ENCODE results near the gene DPP6.

- TF ChIP-seq PTRF (tag; IDR thresholded peaks at IDR 0.05) (no peak), ARID3A (IDR thresholded peaks at IDR 0.05; ENCODE audit: borderline replicate concordance, low read depth, low read length) (no peak), TAF1 (IDR thresholded peaks at IDR 0.05; ENCODE audit: control insufficient read depth, extremely low read depth, insufficient read depth, low read length, severe bottlenecking) (no peak), ATF2 (CRISPR knock-in tag; IDR thresholded peaks at IDR 0.05) (no peak)
These were observed 850.4 kb downstream of the DPP6 start for GRCh38 chr7:154902600-154903082.
